ENCODE data around the gene RPRD1B.
"Not testable (repeated sequence)": the region's sequence is repeated elsewhere in the genome, so short reads cannot be mapped to it uniquely, and the experiment has no call there.

Gene RPRD1B

GRCh38 chr20:38000293-38000692, 33.3 kb upstream of the RPRD1B start:
- no peak for DNase-seq

- DNase-seq = no peak
These were observed 32.2 kb upstream of the RPRD1B start for GRCh38 chr20:38001173-38001875.

GRCh38 chr20:38001981-38002380, 31.6 kb upstream of the RPRD1B start:
- no peak for DNase-seq

GRCh38 chr20:38002422-38002821, 31.1 kb upstream of the RPRD1B start:
- DNase-seq = no peak

GRCh38 chr20:38004416-38004815, 29.1 kb upstream of the RPRD1B start:
- no peak for DNase-seq

- no peak for DNase-seq
These were observed 27.6 kb upstream of the RPRD1B start for GRCh38 chr20:38005903-38006302.

- DNase-seq = no peak
These were observed 26.0 kb upstream of the RPRD1B start for GRCh38 chr20:38007526-38007925.

GRCh38 chr20:38008233-38008944, 25.2 kb upstream of the RPRD1B start:
- DNase-seq = no peak

GRCh38 chr20:38009416-38009815, 24.1 kb upstream of the RPRD1B start:
- DNase-seq = not testable (repeated sequence)

GRCh38 chr20:38011696-38012095, 21.9 kb upstream of the RPRD1B start:
- DNase-seq = no peak

GRCh38 chr20:38012332-38012731, 21.2 kb upstream of the RPRD1B start:
- DNase-seq = no peak

- no peak for DNase-seq
These were observed 19.7 kb upstream of the RPRD1B start for GRCh38 chr20:38013887-38014286.

- no peak for DNase-seq
These were observed 15.6 kb upstream of the RPRD1B start for GRCh38 chr20:38017959-38018358.

GRCh38 chr20:38018385-38018784, 15.2 kb upstream of the RPRD1B start:
- DNase-seq = no peak

- no peak for DNase-seq
These were observed 12.3 kb upstream of the RPRD1B start for GRCh38 chr20:38021087-38021772.

GRCh38 chr20:38023181-38024001, 10.2 kb upstream of the RPRD1B start:
- DNase-seq = no peak

- no peak for DNase-seq
These were observed 9.1 kb upstream of the RPRD1B start for GRCh38 chr20:38024496-38024895.

GRCh38 chr20:38029453-38029852, 4.1 kb upstream of the RPRD1B start:
- no peak for DNase-seq

- DNase-seq = no peak
These were observed 1.6 kb upstream of the RPRD1B start for GRCh38 chr20:38031957-38032356.

GRCh38 chr20:38032585-38033329, 789 bp upstream of the RPRD1B start:
- peak in 14 of 51 donors; percentile 28 to 70 (median 55) for DNase-seq

GRCh38 chr20:38034108-38034649, 633 bp downstream of the RPRD1B start:
- DNase-seq = peak in 4 of 51 donors; percentile 4 to 72 (median 36)

Data from hypothalamus (tissue), 51 donors.